AG09319 (cell line): Measurements from ENCODE around the gene OR5F1.

Source experiments
- DNase-seq: peaks from one replicate; pipeline ENCODE4 v3.0.0-alpha.2; 2010; ENCODE audit warnings: low read depth; ENCODE audit errors: extremely low read depth
- TF ChIP-seq, protein P1 (sequence below): IDR thresholded peaks from 2 replicates; pipeline ENCODE4 v1.5.1; 2011; ENCODE audit warnings: low read depth, mild to moderate bottlenecking, inconsistent platforms, low read length, moderate library complexity

OR5F1 gene

DNA sequence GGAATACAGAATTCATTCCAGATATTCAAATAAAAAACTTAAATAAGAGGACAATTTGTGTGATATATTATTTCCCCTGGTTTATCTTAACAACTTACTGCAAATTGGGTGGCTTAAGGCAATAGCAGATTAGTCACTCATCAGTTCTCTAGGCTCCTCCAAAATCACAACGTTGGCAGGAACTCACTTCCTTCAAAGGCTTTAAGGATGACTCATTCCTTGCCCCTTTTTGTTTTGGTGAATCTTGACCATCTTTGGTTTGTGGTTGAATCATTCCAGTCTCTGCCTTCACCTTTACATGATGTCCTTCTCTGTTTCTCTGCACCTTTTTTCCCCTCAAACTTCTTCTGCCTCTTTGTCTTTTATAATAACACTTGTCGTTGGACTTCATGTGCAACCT, 28.0 kb downstream of the OR5F1 start:
- no peak for DNase-seq
- TF ChIP-seq, protein P1, sequence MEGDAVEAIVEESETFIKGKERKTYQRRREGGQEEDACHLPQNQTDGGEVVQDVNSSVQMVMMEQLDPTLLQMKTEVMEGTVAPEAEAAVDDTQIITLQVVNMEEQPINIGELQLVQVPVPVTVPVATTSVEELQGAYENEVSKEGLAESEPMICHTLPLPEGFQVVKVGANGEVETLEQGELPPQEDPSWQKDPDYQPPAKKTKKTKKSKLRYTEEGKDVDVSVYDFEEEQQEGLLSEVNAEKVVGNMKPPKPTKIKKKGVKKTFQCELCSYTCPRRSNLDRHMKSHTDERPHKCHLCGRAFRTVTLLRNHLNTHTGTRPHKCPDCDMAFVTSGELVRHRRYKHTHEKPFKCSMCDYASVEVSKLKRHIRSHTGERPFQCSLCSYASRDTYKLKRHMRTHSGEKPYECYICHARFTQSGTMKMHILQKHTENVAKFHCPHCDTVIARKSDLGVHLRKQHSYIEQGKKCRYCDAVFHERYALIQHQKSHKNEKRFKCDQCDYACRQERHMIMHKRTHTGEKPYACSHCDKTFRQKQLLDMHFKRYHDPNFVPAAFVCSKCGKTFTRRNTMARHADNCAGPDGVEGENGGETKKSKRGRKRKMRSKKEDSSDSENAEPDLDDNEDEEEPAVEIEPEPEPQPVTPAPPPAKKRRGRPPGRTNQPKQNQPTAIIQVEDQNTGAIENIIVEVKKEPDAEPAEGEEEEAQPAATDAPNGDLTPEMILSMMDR, result no peak

GRCh38 chr11:55956521-55956920, 37.9 kb downstream of the OR5F1 start:
- DNase-seq, result no peak
- TF ChIP-seq, protein P1, result no peak

DNA sequence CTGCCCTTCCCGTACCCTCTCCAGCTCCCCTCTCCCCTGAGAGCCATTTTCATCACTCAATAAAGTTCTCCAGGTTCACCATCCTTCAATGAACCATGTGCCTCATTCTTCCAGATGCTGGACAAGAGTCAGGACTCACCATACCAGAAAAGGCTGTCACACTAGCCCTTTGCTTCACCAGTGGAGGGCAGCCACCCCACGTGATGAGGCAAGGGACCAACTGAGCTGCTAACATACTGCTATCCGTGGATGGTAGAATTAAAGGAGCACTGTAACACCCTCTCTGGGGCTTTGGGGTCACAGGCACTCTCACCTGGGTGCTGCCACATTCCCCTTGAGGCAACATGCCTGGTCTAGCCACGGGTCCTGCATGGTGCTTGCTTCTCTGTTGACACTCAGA, 45.1 kb downstream of the OR5F1 start:
- no peak for DNase-seq
- TF ChIP-seq, protein P1, result no peak
